BJ (cell line): ENCODE measurements around the gene PHGDH. TPM values are rescaled to one million over a fixed set of nuclear protein-coding genes. Genes with fewer than 3 reads are reported as not detected.
"Not testable (repeated sequence)": the region's sequence is repeated elsewhere in the genome, so short reads cannot be mapped to it uniquely, and the experiment has no call there.

Experiments
- CTCF ChIA-PET: fragments of 350-600 bp; formaldehyde crosslinking; extraction: SDS; loops from one replicate; lab custom pipeline; 2021; ENCODE audit warnings: antibody characterized with exemption, inconsistent platforms; lab: Yijun Ruan, JAX
- POLR2A ChIA-PET: fragments of 300-600 bp; sonication (Branson Sonifier 250); formaldehyde crosslinking; extraction: SDS; loops from one replicate; lab custom pipeline; 2021; ENCODE audit warnings: antibody characterized with exemption; lab: Charles Lee
- DNase-seq: peaks from one replicate; pipeline ENCODE4 v3.0.0-alpha.2; 2011; ENCODE audit warnings: low read depth
- H3K27me3 ChIP-seq: 2 replicates; pipeline ENCODE4 v1.6.0; 2011; ENCODE audit warnings: low read length; ENCODE audit not compliant: control insufficient read depth, insufficient read depth
- H3K36me3 ChIP-seq: 2 replicates; pipeline ENCODE4 v1.5.1; 2011; ENCODE audit warnings: low read length; ENCODE audit not compliant: control insufficient read depth, insufficient read depth
- H3K4me3 ChIP-seq: 2 replicates; pipeline ENCODE4 v1.5.1; 2011; ENCODE audit warnings: low read depth, mild to moderate bottlenecking, control low read depth, low read length
- CTCF ChIP-seq: IDR thresholded peaks from 2 replicates; pipeline ENCODE4 v1.5.1; 2011; ENCODE audit warnings: low read depth, mild to moderate bottlenecking, control low read depth, inconsistent platforms, low read length, moderate library complexity; ENCODE audit not compliant: insufficient read depth
- polyA plus RNA-seq: library from polyadenylated mRNA; depleted of rRNA; stranded (reverse); fragments of >200 nt; gene quantifications from 2 replicates; pipeline ENCODE4 v1.2.3, GENCODE V29; 2011

Gene PHGDH
- polyA plus RNA-seq, 1 experiment, result 287 TPM

GRCh38 chr1:119784191-119784781, 72.6 kb downstream of the PHGDH start:
- no peak for DNase-seq
- ChIA-PET POLR2A (no interaction called here), CTCF (interaction anchor here (0.9 to 1.7 kb wide), 3 partner anchors 11 to 102 kb away, joined by 3 to 9 read pairs (median 5); no protein-coding TSS in a partner anchor)
- no peak overlapping the region for H3K4me3 ChIP-seq
- no peaks in the 10 kb centered on the region for H3K36me3 ChIP-seq
- TF ChIP-seq CTCF, result no peak
- H3K27me3 ChIP-seq, result peaks cover 6% of the 10 kb centered on the region; the same call in 1 of the 2 replicates

- POLR2A ChIA-PET, result not testable (repeated sequence)
Measured at GRCh38 chr1:119786046-119786445, 74.3 kb downstream of the PHGDH start.

GRCh38 chr1:119786473-119787050, 74.8 kb downstream of the PHGDH start:
- H3K36me3 ChIP-seq, DNase-seq, H3K4me3 ChIP-seq, POLR2A ChIA-PET, H3K27me3 ChIP-seq: not testable (repeated sequence)
- CTCF ChIA-PET, result interaction anchor here (0.8 to 1.2 kb wide), 2 partner anchors 22 to 43 kb away, joined by 3 read pairs; no protein-coding TSS in a partner anchor

More at GRCh38 chr1:119786046-119786445, 74.3 kb downstream of the PHGDH start:
- H3K36me3 ChIP-seq, H3K27me3 ChIP-seq, H3K4me3 ChIP-seq, DNase-seq: not testable (repeated sequence)
- CTCF ChIA-PET, result interaction anchor here (0.8 to 1.2 kb wide), 2 partner anchors 22 to 43 kb away, joined by 3 read pairs; no protein-coding TSS in a partner anchor

- ChIA-PET POLR2A (no interaction called here), CTCF (interaction anchor here (1.2 to 2.6 kb wide), 2 partner anchors 21 to 43 kb away, joined by 4 to 7 read pairs; no protein-coding TSS in a partner anchor)
- H3K4me3 ChIP-seq, result no peak overlapping the region
- H3K27me3 ChIP-seq, result peaks cover 5% of the 10 kb centered on the region; the same call in 1 of the 2 replicates
- no peak for TF ChIP-seq CTCF
- H3K36me3 ChIP-seq, result no peaks in the 10 kb centered on the region
- no peak for DNase-seq
Measured at GRCh38 chr1:119787776-119788175, 76.0 kb downstream of the PHGDH start.

GRCh38 chr1:119790451-119791198, 78.9 kb downstream of the PHGDH start:
- Histone ChIP-seq H3K4me3 (no peak overlapping the region), H3K36me3 (no peaks in the 10 kb centered on the region), H3K27me3 (peaks cover 2% of the 10 kb centered on the region; the same call in 1 of the 2 replicates)
- POLR2A ChIA-PET, result no interaction called here
- CTCF ChIA-PET, result interaction anchor here (1.0 kb wide), 1 partner anchor 18 kb away, joined by 4 read pairs; no protein-coding TSS in a partner anchor
- TF ChIP-seq CTCF, result no peak
- DNase-seq, result no peak

- no peak for DNase-seq
- CTCF ChIA-PET, result interaction anchor here (1.0 kb wide), 1 partner anchor 17 kb away, joined by 4 read pairs; no protein-coding TSS in a partner anchor
- TF ChIP-seq CTCF, result no peak
- H3K4me3 ChIP-seq, result no peak overlapping the region
- POLR2A ChIA-PET, result no interaction called here
- H3K36me3 ChIP-seq, result no peaks in the 10 kb centered on the region
- peaks cover 2% of the 10 kb centered on the region; the same call in 1 of the 2 replicates for H3K27me3 ChIP-seq
Measured at GRCh38 chr1:119791377-119791776, 79.6 kb downstream of the PHGDH start.
